Fibroblast of skin of back (primary cell): ENCODE data around the gene SLCO2A1. TPM values are rescaled to one million over a fixed set of nuclear protein-coding genes. Genes with fewer than 3 reads are reported as not detected.
A peak's percentile ranks its signal among the peaks of the same experiment; 100 is the strongest.
"Not testable (repeated sequence)": the region's sequence is repeated elsewhere in the genome, so short reads cannot be mapped to it uniquely, and the experiment has no call there.

ENCODE experiments used
- DNase-seq: peaks from one replicate; pipeline ENCODE4 v3.0.0-alpha.2; 2013
- polyA plus RNA-seq, 2 experiments: library from polyadenylated mRNA; unstranded; fragments of 120-200 nt; gene quantifications; one replicate each; pipeline ENCODE4 v1.2.1, GENCODE V29; 2013; ENCODE audit not compliant: insufficient read length in 2 of 2

The SLCO2A1 gene
- 1.3 TPM for polyA plus RNA-seq (2013, experiment 1 of 2; ENCODE audit: insufficient read length)
- 0.61 TPM for polyA plus RNA-seq (2013, experiment 2 of 2; ENCODE audit: insufficient read length)

GRCh38 chr3:134029734-134030378 is at the start of gene SLCO2A1:
SLCO2A1 (minus strand) TSS chr3:134029925; CDS start chr3:134029802, 123 bp downstream.
- DNase-seq: peak; percentile 30

- no peak for DNase-seq
Observed at GRCh38 chr3:134079111-134079547, 49.4 kb upstream of the SLCO2A1 start.

GRCh38 chr3:134078169-134078831 is 48.6 kb upstream of the SLCO2A1 start:
- no peak for DNase-seq

GRCh38 chr3:134077649-134078161 is 48.0 kb upstream of the SLCO2A1 start:
- no peak for DNase-seq

- DNase-seq: no peak
Observed at GRCh38 chr3:134076851-134077250, 47.1 kb upstream of the SLCO2A1 start.

GRCh38 chr3:134075846-134076245 is 46.1 kb upstream of the SLCO2A1 start:
- DNase-seq: no peak

GRCh38 chr3:134075568-134075825 is 45.8 kb upstream of the SLCO2A1 start:
- no peak for DNase-seq

- DNase-seq: no peak
Observed at GRCh38 chr3:134074790-134075567, 45.3 kb upstream of the SLCO2A1 start.

- no peak for DNase-seq
Observed at GRCh38 chr3:134074001-134074789, 44.5 kb upstream of the SLCO2A1 start.

GRCh38 chr3:134073583-134073945 is 43.8 kb upstream of the SLCO2A1 start:
- DNase-seq: no peak

- no peak for DNase-seq
Observed at GRCh38 chr3:134072881-134073582, 43.3 kb upstream of the SLCO2A1 start.

- DNase-seq: not testable (repeated sequence)
Observed at GRCh38 chr3:134070281-134070680, 40.6 kb upstream of the SLCO2A1 start.

- DNase-seq: no peak
Observed at GRCh38 chr3:134068429-134068828, 38.7 kb upstream of the SLCO2A1 start.

- no peak for DNase-seq
Observed at GRCh38 chr3:134067531-134068161, 37.9 kb upstream of the SLCO2A1 start.

- DNase-seq: peak; percentile 24
Observed at GRCh38 chr3:134066651-134067530, 37.2 kb upstream of the SLCO2A1 start.

GRCh38 chr3:134066158-134066541 is 36.4 kb upstream of the SLCO2A1 start:
- DNase-seq: peak; percentile 71

GRCh38 chr3:134065252-134066157 is 35.8 kb upstream of the SLCO2A1 start:
- no peak for DNase-seq

GRCh38 chr3:134064081-134064480 is 34.4 kb upstream of the SLCO2A1 start:
- DNase-seq: no peak

- no peak for DNase-seq
Observed at GRCh38 chr3:134061401-134061800, 31.7 kb upstream of the SLCO2A1 start.
